ENCODE data around the gene ZSCAN10.
"Not testable (repeated sequence)": the region's sequence is repeated elsewhere in the genome, so short reads cannot be mapped to it uniquely, and the experiment has no call there.

The ZSCAN10 gene

DNA sequence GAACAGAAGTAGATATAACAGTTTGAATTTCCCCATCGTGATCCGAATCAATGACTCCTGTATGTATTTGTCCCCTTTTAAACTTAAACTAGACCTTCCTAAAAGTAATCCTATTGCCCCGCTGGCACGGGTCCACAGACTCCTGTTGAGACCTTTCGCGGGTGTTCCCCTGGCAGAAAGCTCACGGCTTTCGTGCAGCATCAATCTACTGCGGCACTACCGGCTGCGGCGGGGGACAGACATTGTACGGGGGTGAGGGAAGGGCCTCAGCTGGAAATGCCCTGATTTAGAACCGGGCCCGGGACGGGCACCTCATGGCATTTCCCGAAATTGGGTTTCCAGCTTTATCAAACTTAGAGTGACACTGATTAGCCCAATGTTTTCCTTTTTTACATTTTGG lies 19.1 kb downstream of the ZSCAN10 start:
- TF ChIP-seq, protein P1, sequence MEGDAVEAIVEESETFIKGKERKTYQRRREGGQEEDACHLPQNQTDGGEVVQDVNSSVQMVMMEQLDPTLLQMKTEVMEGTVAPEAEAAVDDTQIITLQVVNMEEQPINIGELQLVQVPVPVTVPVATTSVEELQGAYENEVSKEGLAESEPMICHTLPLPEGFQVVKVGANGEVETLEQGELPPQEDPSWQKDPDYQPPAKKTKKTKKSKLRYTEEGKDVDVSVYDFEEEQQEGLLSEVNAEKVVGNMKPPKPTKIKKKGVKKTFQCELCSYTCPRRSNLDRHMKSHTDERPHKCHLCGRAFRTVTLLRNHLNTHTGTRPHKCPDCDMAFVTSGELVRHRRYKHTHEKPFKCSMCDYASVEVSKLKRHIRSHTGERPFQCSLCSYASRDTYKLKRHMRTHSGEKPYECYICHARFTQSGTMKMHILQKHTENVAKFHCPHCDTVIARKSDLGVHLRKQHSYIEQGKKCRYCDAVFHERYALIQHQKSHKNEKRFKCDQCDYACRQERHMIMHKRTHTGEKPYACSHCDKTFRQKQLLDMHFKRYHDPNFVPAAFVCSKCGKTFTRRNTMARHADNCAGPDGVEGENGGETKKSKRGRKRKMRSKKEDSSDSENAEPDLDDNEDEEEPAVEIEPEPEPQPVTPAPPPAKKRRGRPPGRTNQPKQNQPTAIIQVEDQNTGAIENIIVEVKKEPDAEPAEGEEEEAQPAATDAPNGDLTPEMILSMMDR (IDR thresholded peaks at IDR 0.05; ENCODE audit: low read depth, low read length, missing control alignments), result no peak
- no peak overlapping the region for H3K4me3 ChIP-seq (ENCODE audit: low read depth, low read length)
- DNase-seq (ENCODE audit: low read depth), result no peak

DNA sequence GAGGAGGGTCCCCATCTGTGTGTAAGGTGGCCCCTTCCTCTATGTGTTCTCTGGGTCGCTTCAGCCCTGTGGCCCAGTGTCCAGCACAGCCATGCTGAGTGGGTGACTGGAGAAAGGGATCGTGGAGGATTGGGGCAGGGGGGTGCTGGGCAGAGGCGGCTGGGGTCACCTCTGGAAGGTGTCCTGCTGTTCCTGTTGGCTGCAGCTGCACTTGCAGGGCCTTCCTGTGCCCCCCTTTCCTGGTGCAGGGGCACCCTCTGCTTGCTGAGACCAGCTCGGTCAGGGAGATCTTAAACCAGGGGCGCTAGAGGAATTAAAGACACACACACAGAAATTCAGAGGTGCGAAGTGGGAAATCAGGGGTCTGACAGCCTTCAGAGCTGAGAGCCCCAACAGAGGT lies 22.5 kb downstream of the ZSCAN10 start:
- TF ChIP-seq, protein P1 (IDR thresholded peaks at IDR 0.05; ENCODE audit: low read depth, low read length, missing control alignments), result no peak
- no peak for DNase-seq (ENCODE audit: low read depth)
- H3K4me3 ChIP-seq (ENCODE audit: low read depth, low read length), result no peak overlapping the region

GRCh38 chr16:3075946-3076345 lies 23.1 kb downstream of the ZSCAN10 start:
- H3K4me3 ChIP-seq (ENCODE audit: low read depth, low read length); DNase-seq (ENCODE audit: low read depth): not testable (repeated sequence)

GRCh38 chr16:3075523-3075915 lies 23.6 kb downstream of the ZSCAN10 start:
- DNase-seq (ENCODE audit: low read depth), result no peak
- no peak overlapping the region; the same call in 1 of the 2 replicates for H3K4me3 ChIP-seq (ENCODE audit: low read depth, low read length)
- TF ChIP-seq, protein P1 (IDR thresholded peaks at IDR 0.05; ENCODE audit: low read depth, low read length, missing control alignments), result no peak

- no peak overlapping the region; the same call in 1 of the 2 replicates for H3K4me3 ChIP-seq (ENCODE audit: low read depth, low read length)
- TF ChIP-seq, protein P1 (IDR thresholded peaks at IDR 0.05; ENCODE audit: low read depth, low read length, missing control alignments), result no peak
- peak; percentile 62 for DNase-seq (ENCODE audit: low read depth)
Observed at GRCh38 chr16:3074860-3075522, 24.1 kb downstream of the ZSCAN10 start.

GRCh38 chr16:3073448-3073847 lies 25.6 kb downstream of the ZSCAN10 start:
- TF ChIP-seq, protein P1 (IDR thresholded peaks at IDR 0.05; ENCODE audit: low read depth, low read length, missing control alignments), result no peak
- DNase-seq (ENCODE audit: low read depth), result no peak

GRCh38 chr16:3072576-3073263 lies 26.4 kb downstream of the ZSCAN10 start:
- not testable (repeated sequence) for H3K4me3 ChIP-seq (ENCODE audit: low read depth, low read length); DNase-seq (ENCODE audit: low read depth)

More at GRCh38 chr16:3073448-3073847, 25.6 kb downstream of the ZSCAN10 start:
- no peak overlapping the region for H3K4me3 ChIP-seq (ENCODE audit: low read depth, low read length)

- not testable (repeated sequence) for DNase-seq (ENCODE audit: low read depth)
Observed at GRCh38 chr16:3072148-3072547, 26.9 kb downstream of the ZSCAN10 start.

More at GRCh38 chr16:3072148-3072547, 26.9 kb downstream of the ZSCAN10 start:
- H3K4me3 ChIP-seq (ENCODE audit: low read depth, low read length), result not testable (repeated sequence)

All from GM12864 (cell line).